Measurements from ENCODE around the gene DDX54. TPM values are rescaled to one million over a fixed set of nuclear protein-coding genes. Genes with fewer than 3 reads are reported as not detected.

Gene DDX54
- total RNA-seq, 2 donors from 2014 or later: 42.0 to 56.9 TPM

- intact Hi-C loops (cut with DNase I, micrococcal nuclease): no loop called here
- DNase-seq: no peak
- no peak for ATAC-seq
Observed at GRCh38 chr12:113114447-113115178, 70.7 kb downstream of the DDX54 start.

GRCh38 chr12:113113397-113113796 lies 71.9 kb downstream of the DDX54 start:
- DNase-seq: no peak
- no peak for ATAC-seq
- intact Hi-C loops (cut with DNase I, micrococcal nuclease): no loop called here

GRCh38 chr12:113112043-113112899 lies 73.0 kb downstream of the DDX54 start:
- intact Hi-C loops (cut with DNase I, micrococcal nuclease): no loop called here
- DNase-seq: no peak
- ATAC-seq: no peak

GRCh38 chr12:113111247-113111646 lies 74.0 kb downstream of the DDX54 start:
- DNase-seq: no peak
- intact Hi-C loops (cut with DNase I, micrococcal nuclease): no loop called here
- ATAC-seq: no peak

GRCh38 chr12:113109872-113110599 lies 75.2 kb downstream of the DDX54 start:
- intact Hi-C loops (cut with DNase I, micrococcal nuclease): no loop called here
- ATAC-seq: no peak

GRCh38 chr12:113109360-113109759 lies 75.9 kb downstream of the DDX54 start:
- no peak for DNase-seq
- intact Hi-C loops (cut with DNase I, micrococcal nuclease): no loop called here
- no peak for ATAC-seq

More at GRCh38 chr12:113109872-113110599, 75.2 kb downstream of the DDX54 start:
- no peak for DNase-seq

- intact Hi-C loops (cut with DNase I, micrococcal nuclease): no loop called here
- ATAC-seq: no peak
- DNase-seq: no peak
Observed at GRCh38 chr12:113108308-113108707, 77.0 kb downstream of the DDX54 start.

Small RNA genes within 50 kb of the gene (microRNA-seq; reads per million reads assigned to microRNA genes)
- 0 reads per million in 2 donors for gene MIR7106

Other genes with a start within 250 kb of the DDX54 start
- gene OAS3, start 247.0 kb downstream of the DDX54 start, total RNA-seq: 10 to 100 TPM; 12.9 to 27.2 TPM
- 1 to 10 TPM; 3.2 to 6.7 TPM for gene OAS2, start 207.0 kb downstream of the DDX54 start, total RNA-seq
- gene DTX1, start 128.7 kb downstream of the DDX54 start, total RNA-seq: 1 to 10 TPM; 1.2 to 2.3 TPM
- gene RASAL1, start 49.7 kb downstream of the DDX54 start, total RNA-seq: 10 to 100 TPM in 1 of 2 donors, 1 to 10 TPM in 1; 9.0 to 14.1 TPM
- under 1 TPM in 1 of 2 donors, not detected in 1; 0.43 TPM for gene CFAP73, start 35.8 kb downstream of the DDX54 start, total RNA-seq
- 10 to 100 TPM; 17.4 to 18.0 TPM for gene RITA1, start 243 bp upstream of the DDX54 start, total RNA-seq
- 10 to 100 TPM; 84.7 to 96.4 TPM for gene TPCN1, start 36.0 kb upstream of the DDX54 start, total RNA-seq
- gene SLC8B1, start 149.6 kb upstream of the DDX54 start, total RNA-seq: 10 to 100 TPM; 50.5 to 57.3 TPM
- 10 to 100 TPM; 17.7 to 23.5 TPM for gene PLBD2, start 173.1 kb upstream of the DDX54 start, total RNA-seq
- gene SDS, start 218.4 kb upstream of the DDX54 start, total RNA-seq: 1 to 10 TPM in 1 of 2 donors, under 1 TPM in 1; 0.76 to 4.7 TPM
- 10 to 100 TPM; 14.7 to 20.1 TPM for gene SDSL, start 236.9 kb upstream of the DDX54 start, total RNA-seq